HG03097 (cell line): Measurements from ENCODE around the gene TXNRD3.

ENCODE experiments used
- ATAC-seq: cut with Tn5 transposase; IDR thresholded peaks from one replicate; pipeline ENCODE4 v1.9.1; 2021; ENCODE audit not compliant: unreplicated experiment, low FRiP score

The TXNRD3 gene

DNA sequence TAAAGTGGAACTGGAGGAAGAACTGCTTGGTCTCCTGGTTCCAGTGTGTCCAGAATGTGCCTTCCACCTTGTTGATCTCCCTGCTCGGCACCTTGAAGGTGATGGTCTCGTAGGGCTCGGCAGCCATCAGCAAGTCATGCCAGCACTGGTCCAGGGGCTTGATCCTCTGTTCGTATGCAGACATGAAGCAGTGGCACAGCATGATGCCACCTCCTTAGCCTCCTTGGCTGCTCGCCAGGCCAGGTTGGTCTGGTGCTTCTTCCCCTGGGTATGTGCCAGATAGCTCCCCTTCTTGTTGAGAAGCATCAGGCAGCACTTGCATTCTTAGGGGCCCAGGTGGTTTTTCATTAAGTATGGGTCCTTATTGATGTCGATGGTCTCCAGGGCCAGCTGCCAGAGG lies 17.8 kb upstream of the TXNRD3 start:
- ATAC-seq = no peak

DNA sequence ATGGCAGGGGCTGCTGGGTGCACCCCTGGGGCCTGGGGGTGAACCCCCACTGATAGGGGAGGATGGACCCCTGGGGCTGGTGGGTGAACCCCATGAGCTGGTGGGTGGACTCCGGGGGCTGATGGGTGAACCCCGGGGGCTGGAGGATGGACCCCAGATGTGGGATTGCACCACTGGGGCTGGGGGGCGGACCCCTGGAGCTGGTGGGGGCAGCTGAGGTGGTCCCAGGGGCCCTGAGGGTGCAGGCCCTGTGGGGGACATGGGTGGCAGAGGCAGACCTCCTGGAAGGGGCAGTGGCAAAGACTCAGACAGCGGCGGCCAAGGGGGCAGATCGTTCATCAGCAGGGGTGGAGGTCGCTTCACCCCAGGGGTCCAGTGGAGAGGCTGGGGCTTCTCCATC lies 17.4 kb upstream of the TXNRD3 start:
- ATAC-seq = no peak

DNA sequence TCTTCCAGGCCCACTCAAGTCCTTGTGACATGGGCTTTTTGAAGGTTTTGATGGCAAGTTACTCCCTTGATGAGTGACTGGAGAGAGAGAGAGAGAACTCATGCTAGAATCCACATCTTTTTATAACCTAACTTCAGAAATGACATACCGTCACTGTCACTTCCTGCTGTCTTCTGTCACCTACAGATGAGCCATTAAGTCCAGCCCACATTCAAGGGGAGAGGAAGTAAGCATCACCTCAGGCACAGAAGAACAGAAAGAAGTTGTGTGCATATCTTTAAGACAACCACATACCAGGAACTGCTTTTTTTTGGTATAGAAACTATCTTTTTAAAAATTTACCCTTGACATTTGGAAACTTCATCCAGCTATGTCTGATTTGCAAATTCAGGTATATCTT lies 16.6 kb upstream of the TXNRD3 start:
- ATAC-seq = no peak

DNA sequence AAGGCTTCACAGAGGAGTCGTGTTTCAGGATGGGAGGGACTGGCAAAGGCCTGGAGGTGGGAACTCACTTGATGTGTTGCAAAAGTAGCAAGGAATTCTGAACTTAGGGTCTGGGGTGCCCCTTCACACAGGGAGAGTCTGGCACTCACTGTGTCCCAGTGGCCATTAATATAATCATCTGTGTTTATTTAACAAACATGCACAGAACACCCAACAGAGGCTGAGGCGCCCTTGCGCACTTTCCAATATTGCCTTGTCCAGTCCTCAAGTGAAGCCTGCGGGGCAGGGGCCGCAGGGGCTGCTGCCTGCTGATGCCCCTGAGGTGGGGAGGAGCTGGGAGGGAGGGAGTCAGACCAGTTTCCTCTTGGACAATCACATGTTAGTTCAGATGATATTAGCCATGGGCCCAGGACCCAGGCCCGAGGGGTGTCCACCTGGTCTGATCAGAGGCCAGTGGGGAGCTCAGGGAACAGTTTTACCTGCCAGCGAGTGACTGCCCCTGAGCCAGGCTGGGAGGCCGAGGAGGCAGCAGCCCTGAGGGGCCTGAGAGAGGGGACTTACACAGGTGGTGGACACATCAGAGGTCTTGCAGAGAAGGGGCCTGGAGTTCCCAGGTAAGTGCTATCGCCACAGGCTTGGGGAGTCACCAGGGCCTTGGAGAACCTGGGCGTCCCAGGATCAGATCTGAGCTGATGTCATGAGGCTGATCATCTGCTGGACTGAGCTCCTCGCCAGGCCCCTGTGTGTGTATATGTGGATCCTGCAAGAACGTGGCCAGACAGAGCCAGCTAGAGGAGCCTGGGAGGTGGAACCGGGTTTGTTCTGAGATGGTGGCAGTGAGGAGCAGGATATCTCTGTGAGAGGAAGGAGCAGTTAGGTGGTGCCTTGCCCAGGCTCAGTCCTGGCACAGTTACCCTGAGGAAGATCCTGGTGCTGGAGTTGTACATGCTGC lies 13.8 kb upstream of the TXNRD3 start:
- no peak for ATAC-seq

DNA sequence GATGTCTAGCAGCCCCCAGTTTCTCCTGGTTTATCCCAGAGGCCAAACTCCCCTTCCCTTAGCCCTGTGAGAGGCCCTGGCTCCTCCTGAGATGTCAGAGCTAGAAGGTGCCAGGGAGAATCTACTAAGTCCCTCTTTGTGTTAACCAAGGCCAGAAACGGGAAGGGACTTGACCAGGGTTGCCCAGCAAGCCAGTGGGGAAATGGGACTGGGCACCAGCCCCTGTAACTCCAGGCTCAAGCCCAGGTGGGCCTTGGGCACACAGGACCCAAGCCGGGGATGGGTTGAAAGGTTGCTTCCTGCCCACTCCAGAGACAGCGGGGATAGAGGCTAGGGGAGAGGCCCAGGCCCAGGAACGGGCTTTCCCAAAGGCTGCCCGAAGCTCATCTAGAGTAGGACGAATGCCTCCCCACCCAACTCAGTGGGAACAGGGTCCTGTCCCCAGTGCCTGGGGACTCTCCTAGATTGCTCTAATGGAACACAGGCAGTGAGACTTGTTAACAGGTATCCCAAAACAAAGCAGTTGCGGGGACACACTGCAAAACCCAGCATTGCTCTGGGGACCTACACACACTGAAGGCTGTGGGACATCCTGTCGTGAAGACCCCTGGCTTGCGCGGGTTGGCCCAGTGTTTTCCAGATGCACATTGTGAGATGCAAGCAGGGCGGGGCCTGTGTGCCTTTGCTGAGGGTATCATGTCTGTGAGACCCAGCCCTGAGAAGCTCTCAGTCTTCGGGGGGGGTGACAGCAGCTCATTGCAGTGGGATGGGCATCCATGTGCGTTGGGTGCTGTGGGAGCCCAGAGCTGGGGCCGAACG lies 12.9 kb upstream of the TXNRD3 start:
- ATAC-seq = no peak

DNA sequence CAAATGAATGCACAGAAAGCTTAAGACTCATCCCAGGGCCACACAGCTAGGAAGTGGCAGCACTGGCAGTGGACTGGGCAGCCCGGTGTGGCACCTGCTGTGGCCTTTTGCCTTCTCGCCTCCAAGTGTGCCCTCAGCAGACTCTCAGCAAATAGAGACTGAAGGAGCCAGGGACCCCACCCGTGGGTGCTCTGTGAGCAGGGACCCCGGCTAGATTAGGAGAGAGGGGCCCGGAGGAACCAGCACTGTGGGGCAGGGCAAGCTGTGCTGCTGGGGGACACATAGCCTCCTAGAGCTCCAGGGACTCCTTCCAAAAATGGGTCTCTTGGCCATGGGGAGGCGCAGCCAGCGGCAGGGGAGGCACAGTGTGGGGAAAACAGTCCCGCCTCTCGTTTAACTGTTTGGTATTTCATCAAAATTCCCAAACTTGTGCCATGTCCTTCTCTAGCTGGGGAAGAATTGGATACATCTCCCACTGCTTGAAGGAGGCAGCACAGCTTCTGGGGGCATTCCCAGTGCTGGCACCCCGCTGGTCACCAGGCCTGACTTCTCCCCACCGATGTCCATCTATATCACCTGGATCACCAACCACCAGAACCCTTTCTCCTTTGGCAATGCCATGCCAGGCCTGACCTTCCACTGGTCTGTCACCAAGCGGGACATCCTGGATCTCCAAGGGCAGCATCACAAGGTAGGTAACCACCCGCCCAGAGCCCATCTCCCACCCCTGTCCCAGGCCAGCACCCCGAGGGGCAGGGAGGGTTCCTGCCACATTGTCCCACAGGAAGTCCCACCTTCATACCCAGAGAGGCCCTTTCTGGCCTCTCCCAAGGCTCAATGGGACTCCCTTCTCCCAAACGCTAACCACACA lies 12.0 kb upstream of the TXNRD3 start:
- no peak for ATAC-seq

DNA sequence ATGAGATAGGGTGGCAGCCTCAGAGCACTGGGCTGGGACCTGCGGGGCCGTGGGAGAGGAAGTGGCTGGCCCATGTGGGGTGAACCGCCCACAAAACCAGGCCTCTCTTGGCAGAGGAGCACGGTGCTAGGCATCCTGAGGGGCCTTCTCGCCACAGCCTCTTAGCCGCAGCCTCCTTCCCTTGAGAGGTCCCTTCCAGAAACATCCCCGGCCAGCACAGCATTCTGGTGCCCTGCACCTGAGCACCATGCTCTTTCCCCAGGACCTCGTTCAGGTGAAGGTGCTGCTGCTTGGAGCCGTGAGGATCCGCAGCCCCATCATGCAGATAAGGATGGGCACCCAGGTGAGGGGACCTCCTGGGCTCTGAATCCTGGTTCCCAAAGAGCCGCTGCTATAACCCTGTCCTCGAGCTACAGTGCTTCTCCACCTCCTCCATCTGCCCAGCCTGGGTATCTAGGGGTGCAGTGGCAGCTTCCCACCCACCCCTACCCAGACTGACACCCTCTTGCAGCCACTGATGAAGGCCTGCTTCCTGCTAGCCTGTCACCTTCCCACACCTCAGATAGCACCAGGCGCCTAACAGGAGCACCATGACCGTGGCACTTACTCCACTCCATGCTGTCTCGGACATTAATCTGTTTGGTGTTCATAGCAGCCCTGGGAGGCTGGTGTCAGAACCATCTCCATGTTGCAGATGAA lies 11.2 kb upstream of the TXNRD3 start:
- no peak for ATAC-seq

DNA sequence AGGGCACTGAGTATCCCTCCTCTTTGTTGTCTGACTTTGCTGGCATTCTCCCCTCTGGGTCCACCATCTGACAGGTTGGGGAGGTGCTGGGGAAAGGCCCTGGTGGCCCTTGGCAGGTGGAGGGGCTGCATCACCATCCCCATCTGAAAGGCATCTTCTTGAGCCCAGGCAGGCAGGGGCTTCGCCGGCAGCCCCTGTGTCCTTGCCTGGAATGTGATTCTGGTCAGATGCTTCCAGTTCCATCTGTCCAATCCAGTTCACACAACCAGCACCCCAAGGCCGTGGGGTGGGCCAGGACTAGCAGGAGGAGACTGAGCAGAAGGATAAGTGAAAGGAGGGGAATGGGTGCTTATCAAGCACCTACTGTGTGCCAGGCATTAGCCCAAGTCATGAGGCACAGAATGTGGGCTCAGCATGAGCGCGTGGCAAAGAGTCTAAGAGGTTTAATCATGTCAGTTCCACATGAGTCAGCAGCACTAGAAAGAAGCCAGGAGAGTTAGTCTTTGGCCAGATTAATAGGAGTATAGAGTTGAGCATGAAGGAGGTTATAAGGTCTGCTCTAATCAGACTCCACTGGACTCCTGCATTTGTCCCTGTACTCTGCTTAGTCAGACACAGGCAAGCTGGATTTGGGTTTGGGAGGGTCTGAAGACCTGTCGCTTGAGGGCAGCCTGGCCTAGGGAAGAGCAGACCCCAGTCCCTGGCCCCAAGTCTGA lies 10.5 kb upstream of the TXNRD3 start:
- no peak for ATAC-seq

DNA sequence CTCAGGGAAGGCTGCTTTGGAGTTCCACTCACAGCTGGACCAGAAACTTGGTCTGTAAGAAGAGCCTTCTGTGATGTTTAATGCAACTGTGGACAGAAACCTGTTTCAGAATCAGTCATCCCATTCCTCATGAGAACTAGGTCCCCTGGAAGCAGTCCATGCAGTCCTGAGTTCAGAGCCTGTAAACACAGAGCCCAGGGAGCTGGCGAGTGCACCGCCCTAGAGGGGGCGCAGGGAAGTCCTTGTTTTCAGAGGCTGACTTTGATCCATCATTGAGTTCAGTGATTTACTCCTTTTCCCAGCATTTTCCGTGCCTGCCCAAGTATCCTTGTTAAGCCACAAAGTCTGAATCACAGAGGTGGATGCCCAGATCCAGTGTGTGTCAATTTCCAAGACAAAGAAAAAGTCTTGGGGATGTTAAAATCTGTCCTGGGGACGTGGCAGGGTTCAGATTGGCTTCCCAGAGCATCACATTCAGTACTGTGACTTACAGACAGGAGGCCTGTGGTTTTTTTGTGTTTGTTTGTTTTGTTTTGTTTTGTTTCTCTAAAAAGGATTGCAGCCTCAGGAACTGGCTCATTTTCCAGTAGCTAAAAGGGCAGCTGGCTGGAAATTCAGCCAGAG lies 9.8 kb upstream of the TXNRD3 start:
- no peak for ATAC-seq

DNA sequence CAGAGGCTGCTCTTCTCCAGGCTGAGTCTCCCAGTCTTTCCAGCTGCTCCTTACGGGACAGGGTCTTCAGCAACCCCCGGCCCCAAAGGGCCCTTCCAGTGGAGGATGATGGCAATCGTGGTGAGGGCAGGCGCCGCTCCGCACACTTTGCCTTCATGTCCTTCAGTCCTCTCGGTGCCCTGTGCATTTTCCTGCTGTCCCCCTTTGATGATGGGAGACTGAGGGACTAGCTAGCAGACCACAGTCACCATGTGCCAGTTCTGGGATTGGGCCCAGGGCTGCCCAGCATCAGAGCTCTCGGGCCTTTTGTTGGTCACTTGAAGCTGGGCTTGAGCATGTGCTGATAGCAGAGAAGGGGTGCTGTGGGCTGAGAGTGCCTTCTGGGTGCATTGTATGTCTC lies 8.8 kb upstream of the TXNRD3 start:
- no peak for ATAC-seq

DNA sequence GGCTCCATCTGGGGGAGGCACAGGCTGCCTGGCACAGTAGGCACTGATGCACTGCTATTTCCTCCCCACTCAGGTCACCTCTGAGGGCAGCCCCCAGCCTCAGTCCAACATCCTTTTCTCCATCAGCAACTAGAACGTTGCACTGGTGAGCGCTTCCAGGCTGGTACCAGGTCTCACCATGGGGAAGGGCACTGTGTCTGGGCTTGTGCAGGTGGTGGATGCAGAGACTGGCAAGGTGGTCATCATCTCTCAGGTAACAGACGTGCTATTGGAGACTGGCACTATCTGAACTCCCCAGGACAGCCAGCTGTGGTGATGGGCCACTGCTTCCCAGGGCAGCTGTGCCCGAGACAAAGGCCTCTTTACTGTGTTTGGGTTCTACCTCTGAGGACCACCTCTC lies 8.3 kb upstream of the TXNRD3 start:
- ATAC-seq = no peak

DNA sequence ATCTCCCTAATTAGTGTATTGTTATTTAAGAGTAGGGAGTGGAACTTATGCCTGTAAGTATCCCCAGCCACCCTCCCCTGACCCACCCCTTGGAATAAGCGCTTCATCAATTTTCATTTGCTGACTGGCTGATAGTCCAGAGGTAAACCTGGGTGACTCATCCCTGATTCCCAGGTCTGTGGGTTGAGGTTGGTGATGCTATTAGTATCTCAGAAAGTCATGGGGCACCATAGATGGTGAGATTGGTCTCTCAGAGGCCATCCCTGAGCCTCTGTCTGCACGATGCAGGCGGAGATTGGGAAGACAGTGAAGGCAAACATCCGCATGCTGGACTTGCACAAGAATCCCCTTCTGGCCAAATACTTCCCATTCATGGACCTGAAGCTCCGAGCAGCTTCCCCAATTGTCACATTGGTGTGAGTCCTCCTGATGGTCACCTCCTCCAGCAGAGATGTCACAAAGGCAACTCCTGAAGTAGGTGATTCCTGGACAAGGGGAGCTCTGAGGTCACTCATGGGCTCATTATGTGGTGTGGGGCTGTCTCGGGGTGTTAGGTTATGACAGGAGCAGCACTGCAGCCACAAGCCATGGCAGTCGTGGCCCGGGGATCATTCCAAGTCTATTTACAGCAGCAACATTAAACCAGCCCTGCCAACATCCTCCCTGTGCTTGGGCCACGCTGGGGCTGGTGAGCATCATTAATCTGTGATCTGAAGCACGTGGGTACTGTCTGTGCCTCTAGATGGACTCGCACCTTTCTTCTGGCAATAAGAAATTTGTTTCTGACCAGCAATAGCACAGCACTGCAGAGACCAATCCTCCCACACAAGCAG lies 6.8 kb upstream of the TXNRD3 start:
- ATAC-seq = no peak

DNA sequence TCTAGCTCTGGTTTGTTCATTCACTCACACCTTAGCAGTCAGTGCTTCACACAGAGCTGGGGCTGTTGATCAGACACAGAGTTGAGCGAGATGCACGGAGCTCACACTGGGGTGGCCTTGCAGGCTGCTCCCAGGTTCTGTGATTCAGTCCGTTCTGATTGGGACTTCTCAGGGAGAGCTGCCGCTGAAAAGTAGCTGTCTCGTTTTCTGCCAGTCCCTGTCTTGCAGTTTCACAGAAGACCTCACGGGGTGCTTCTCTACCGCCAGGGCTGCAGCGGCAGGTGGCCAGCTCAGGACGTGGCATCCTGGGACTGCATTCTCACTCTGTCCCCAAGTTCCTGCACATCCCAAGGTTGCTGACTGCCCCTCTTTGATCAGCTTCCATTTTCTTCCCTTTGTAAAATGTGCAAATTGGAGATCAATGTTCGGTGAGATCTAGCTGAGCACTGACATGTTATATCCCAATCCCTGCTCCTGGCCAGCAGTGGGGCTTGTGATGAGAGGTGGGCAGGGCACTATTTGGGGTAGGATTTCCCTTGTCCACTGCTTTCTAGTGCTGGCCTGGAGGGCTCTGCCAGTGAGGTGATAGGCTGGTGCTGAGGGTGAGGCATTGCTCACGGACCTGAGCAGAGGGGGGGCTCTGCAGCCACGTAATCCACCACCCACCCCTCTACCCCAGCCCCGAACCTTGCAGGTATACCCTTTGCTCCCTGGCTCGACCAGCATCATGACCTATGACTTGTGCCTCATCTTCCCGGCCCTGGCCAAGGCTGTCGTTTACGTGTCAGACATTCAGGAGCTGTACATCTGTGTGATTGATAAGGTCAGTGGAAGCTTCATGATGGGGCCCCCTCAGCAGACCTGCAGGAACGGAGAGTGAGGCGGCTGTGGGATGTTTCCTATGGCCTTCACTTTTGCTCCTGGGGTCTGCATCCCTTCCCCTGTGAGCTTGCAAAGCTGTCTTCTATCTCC lies 5.3 kb upstream of the TXNRD3 start:
- no peak for ATAC-seq

DNA sequence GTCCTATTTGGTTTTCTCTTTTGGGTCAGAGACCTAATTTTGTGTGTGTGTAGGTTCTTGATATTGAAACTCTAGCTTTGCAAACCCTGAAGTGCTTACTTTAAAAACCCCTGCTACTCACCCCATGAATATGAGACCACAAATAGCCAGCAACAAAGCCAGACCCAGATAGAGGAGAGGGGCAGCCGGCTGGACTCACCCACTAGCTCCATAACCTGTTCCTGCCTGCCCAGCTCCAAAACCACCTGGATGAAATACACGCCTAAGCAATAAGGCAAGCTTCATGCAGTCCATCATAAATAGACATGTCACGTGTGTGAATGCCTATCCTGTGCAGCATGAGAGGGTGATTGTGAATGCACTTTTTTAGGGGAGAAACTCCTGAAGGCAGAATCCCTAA lies 3.7 kb upstream of the TXNRD3 start:
- ATAC-seq = no peak

DNA sequence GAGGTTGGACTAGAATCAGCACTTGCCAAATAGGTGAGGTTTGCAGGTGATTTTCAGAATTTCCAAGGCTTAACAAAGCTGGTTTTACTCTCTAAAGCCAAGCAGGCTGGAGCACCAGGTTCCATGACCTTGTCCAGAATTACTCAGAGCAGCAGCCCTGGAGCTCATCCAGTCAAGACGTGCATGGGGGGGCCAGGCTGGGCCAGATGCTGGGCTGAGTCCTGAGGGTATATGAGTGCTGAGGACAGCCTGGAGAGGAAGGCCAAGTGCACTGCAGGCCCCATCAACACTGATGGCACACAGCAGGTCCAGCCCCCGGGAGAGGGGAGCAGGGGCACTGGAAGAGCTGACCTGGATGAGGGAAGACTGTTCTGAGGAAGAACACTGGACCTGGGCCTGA lies 3.0 kb upstream of the TXNRD3 start:
- ATAC-seq = no peak

DNA sequence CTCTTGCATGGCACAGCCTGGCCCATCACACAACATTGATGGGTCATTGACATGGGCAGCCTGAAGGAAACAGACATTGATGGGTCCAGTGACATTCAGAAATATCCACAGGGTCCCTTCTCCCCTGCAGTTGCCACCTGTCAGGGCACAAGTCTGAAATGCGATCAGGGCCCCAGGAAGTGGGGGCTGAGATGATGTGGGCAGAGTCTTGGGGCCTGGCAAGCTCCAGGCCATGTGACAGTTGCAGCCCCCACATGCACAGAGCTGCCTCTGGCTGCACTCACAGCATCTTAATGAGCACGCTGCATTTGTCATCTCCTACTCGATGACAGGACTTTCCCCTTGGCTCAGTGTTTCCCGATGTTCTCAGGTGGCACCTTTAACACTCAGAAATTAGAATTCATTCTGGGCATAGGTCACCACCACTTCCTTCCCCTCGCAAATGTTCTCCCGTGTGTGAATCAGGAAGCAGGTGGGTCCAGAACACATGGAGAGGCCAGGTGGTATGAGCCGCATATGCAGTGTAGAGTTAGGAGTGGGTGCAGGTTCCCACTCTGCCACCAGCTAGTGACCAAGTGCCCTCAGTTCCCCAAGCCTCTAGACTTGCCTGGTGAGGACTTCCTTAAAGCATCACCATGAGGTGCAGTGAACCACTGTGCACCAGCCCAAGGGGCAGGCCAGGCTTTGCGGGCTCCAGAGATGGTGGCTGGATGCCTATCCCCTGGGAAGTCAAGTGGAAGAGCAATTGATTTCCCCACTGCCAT lies 1.6 kb upstream of the TXNRD3 start:
- no peak for ATAC-seq
